Spleen (tissue), 7 donors: ENCODE results near the gene ERBB4.

Source experiments
- CTCF ChIP-seq, 11 experiments: fragments of 200-600 bp in 7 of 11; fragments of 450-650 bp in 4 of 11; sonication (generic) in 4 of 11; IDR thresholded peaks in 8 of 11; conservative IDR thresholded peaks in 3 of 11; 1 replicate in 7 of 11; 2 replicates in 4 of 11; pipeline versions ENCODE4 v1.4.0 to v1.8.0; 2016 to 2021; ENCODE audit warnings: antibody characterized with exemption in 11 of 11, inconsistent platforms in 4 of 11, mild to moderate bottlenecking in 1 of 11
- POLR2A ChIP-seq, 3 donors: fragments of 450-650 bp; IDR thresholded peaks; one replicate each; pipeline ENCODE4 v1.5.1; 2017; ENCODE audit warnings: antibody characterized with exemption in 3 of 3, mild to moderate bottlenecking in 1 of 3
- POLR2AphosphoS5 ChIP-seq, 3 donors: sonication (generic); formaldehyde crosslinking; IDR thresholded peaks; one replicate each; pipeline ENCODE4 v1.5.1; 2017; ENCODE audit warnings: antibody characterized with exemption in 3 of 3
- donor health status: DM: no; HTN: no; CAD: no; lungs with moderate emphysema.
- donor health status: DM: no; HTN: no; CAD: no.
- donor health status: DM: no; HTN: no; CAD: no.

DNA sequence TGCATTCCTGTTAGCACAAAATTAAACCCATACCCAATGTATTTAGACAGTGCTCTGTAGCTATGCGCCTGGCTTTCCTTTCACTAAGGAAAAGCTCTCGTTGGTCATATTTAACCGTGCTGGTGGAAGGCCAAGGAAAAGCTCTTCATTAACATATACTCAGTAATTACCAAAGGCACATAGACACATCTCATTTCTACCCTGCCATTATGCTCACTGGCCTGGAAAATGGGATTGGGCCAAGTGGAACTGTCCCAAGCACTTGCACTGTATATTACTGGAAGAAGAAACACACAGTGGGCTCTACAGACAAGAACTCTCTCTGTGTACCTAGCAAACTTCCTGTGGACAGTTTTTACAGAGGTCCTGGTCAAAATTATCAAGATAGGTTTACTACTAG lies 274.4 kb downstream of the ERBB4 start:
- TF ChIP-seq CTCF (IDR thresholded peaks at IDR 0.05 in 8 of 11, conservative IDR thresholded peaks at IDR 0.05 in 3 of 11): no peak
- no peak for TF ChIP-seq POLR2A (IDR thresholded peaks at IDR 0.05)
- TF ChIP-seq POLR2AphosphoS5 (IDR thresholded peaks at IDR 0.05): no peak
